GM18505 (cell line): ENCODE results near the gene BABAM1.

Experiments used
- ATAC-seq: cut with Tn5 transposase; IDR thresholded peaks from one replicate; pipeline ENCODE4 v1.9.1; 2021; ENCODE audit not compliant: unreplicated experiment
- POLR2A ChIP-seq: IDR thresholded peaks from 4 replicates; pipeline ENCODE4 v1.6.1; 2011; ENCODE audit warnings: borderline replicate concordance; ENCODE audit not compliant: insufficient read depth, insufficient read length; ENCODE audit errors: extremely low read depth

BABAM1 gene

GRCh38 chr19:17322854-17323253 lies 55.6 kb downstream of the BABAM1 start:
- no peak for ATAC-seq
- TF ChIP-seq POLR2A = no peak

- no peak for ATAC-seq
- no peak for TF ChIP-seq POLR2A
Observed at GRCh38 chr19:17323300-17323963, 56.2 kb downstream of the BABAM1 start.

DNA sequence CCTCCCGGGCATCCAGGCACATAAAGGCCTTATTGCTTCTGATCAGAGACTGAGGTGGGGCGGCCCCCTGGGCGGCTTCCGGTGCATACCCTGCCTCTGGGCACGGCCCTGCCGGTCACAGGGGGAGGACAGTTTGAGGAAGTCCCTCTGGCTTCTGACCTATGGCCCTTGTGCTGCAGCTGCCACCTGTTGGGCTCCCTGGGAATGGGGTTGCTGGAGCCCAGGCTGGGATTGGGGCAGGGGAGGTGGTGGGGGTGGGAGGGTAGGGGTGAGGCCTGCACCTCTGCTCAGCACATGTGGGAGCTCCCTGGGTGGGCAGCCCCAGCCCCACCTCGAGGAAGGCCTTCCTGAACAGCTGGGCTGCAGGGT lies 56.7 kb downstream of the BABAM1 start:
- TF ChIP-seq POLR2A = no peak
- ATAC-seq = no peak

DNA sequence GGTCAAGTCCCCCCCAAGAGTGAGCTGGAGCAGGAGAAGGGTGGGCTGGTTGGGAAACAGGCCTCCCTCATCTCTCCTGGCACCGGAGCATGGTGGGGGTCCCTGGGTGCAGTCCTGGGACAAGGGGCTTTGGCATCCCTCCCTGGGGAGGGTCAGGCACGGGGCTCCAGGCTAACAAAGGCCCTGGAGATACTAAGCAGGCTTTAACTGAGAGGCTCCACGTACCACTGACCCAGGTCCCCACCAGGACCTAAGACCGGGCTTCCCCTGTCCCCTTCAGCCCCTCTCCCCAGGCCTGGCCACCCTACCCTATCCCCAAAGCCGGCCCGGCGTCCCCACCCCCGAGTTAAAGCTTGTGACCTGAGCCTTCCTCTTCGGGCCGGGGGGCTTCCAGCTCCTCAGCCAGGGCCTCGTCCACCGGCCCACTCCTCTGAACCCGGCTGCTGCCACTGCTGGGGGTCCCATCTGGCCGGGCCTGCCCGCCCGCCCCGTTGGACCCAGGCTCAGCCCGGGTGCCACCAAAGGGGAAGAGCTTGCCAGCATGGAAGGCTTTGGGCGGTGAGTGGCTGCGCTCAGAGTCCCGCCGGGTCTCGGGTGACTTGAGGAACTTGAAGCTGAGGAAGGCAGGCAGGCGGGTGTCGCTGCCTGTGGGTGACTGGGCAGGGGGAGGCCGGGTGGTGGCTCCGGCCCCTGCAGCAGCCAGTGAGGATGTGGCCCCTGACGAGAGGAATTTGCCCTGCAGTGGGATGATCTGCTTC lies 57.3 kb downstream of the BABAM1 start:
- ATAC-seq = no peak
- no peak for TF ChIP-seq POLR2A

DNA sequence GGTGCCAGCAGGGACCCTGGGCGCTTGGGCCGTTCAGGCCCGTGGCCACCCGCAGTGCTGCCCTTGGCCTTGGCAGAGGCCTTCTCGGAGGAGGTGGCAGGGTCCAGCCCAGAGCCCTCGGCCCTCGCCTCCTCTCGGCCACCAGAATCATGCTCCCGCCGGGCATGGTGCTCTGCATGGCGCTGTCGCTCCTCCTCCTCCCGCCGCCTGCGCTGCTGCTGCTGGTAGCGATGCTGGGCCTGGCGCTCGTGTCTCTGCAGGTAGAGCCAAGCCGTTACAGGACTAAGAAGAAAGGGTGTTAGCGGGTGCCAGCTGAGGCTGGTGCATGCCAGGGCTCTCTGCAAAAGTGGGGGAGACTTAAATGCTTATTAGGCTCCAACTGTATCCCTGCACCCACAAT lies 57.9 kb downstream of the BABAM1 start:
- no peak for ATAC-seq
- TF ChIP-seq POLR2A = no peak

DNA sequence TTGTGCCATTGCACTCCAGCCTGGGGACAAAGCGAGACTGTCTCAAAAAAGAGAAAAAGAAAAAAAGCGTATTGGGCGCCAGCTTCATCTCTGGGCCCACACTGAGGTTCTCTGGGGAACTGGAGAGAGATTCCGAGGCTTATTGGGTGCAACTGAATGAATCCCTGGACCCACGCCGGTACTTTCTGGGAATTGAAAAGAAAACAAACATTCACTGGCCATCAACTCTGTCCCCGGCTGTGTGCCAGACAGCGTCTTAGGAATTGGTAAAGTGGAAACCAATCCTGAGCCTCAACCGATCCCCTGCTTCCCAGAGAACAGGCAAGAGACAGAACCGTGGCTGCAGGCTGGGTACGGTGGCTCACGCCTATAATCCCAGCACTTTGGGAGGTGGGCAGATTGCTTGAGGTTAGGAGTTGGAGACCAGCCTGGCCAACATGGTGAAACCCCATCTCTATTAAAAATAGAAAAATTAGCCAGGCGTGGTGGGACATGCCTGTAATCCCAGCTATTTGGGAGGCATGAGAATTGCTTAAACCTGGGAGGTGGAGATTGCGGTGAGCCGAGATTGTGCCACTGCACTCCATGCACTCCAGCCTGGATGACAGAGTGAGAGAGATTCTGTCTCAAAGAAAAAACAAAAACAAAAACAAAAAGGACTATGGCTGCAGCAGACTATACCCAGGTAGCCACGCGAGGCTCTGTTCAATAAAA lies 58.8 kb downstream of the BABAM1 start:
- TF ChIP-seq POLR2A = no peak
- ATAC-seq = no peak

- ATAC-seq = no peak
- TF ChIP-seq POLR2A = no peak
Observed at GRCh38 chr19:17326595-17326966, 59.3 kb downstream of the BABAM1 start.

DNA sequence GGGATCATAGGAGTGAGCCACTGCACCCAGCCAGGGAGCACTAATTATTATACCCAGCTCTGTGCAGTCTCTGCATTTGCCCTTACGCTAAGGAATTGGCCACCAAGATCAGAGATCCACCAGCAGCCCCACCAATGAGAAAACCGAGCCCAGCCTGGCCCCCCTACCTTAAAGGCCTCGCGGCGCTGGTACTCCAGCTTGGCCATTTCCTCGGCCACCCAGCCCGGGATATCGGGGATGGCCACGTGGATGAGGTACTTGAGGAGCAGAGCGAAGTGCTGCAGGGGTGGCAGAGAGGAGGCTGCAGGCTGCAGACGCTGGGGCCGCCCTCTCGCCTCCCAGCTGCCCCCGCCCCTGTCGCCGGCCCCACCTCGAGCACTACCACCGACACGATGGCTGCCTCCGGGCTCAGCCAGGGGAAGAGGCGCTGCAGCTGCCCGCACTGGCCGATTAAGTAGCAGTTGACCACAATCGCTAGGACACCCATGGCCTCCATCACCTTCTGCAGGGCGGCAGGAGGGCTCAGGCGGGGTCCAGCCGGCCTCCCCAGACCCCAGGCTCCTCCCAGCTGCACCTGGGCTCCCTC lies 59.9 kb downstream of the BABAM1 start:
- no peak for TF ChIP-seq POLR2A
- ATAC-seq = no peak

- ATAC-seq = no peak
- TF ChIP-seq POLR2A = no peak
Observed at GRCh38 chr19:17327654-17328516, 60.6 kb downstream of the BABAM1 start.
